ENCODE measurements around the gene ARID5B.

The ARID5B gene

GRCh38 chr10:62113680-62114079 is 212.2 kb downstream of the ARID5B start:
- no peak for DNase-seq

- DNase-seq: no peak
Measured at GRCh38 chr10:62115321-62115720, 213.8 kb downstream of the ARID5B start.

- no peak for DNase-seq
Measured at GRCh38 chr10:62115842-62116241, 214.3 kb downstream of the ARID5B start.

GRCh38 chr10:62116896-62117295 is 215.4 kb downstream of the ARID5B start:
- no peak for DNase-seq

GRCh38 chr10:62121187-62121530 is 219.7 kb downstream of the ARID5B start:
- no peak for DNase-seq

GRCh38 chr10:62127975-62128374 is 226.5 kb downstream of the ARID5B start:
- no peak for DNase-seq

GRCh38 chr10:62130948-62131347 is 229.4 kb downstream of the ARID5B start:
- DNase-seq: no peak

GRCh38 chr10:62131724-62132123 is 230.2 kb downstream of the ARID5B start:
- no peak for DNase-seq

- DNase-seq: no peak
Measured at GRCh38 chr10:62133618-62134017, 232.1 kb downstream of the ARID5B start.

GRCh38 chr10:62136931-62137330 is 235.4 kb downstream of the ARID5B start:
- no peak for DNase-seq
